CD4-positive, alpha-beta memory T cell (primary cell): ENCODE data around the gene TFB2M. TPM values are rescaled to one million over a fixed set of nuclear protein-coding genes. Genes with fewer than 3 reads are reported as not detected.
"Not testable (repeated sequence)": the region's sequence is repeated elsewhere in the genome, so short reads cannot be mapped to it uniquely, and the experiment has no call there.

Source experiments
- CTCF ChIA-PET: fragments of 350-600 bp; sonication (Branson Sonifier 250); formaldehyde crosslinking; loops from one replicate; lab custom pipeline; 2021; ENCODE audit warnings: inconsistent platforms; ENCODE audit not compliant: partially characterized antibody; lab: Charles Lee
- POLR2A ChIA-PET: fragments of 350-600 bp; sonication (Branson Sonifier 250); formaldehyde crosslinking; loops from one replicate; lab custom pipeline; 2021; ENCODE audit not compliant: partially characterized antibody; lab: Charles Lee
- DNase-seq, 5 donors: peaks; one replicate each; pipeline versions ENCODE4 v3.0.0 to v3.0.0-alpha.2; 2020 to 2022; ENCODE audit warnings: mixed read lengths in 1 of 5
- H3K27ac ChIP-seq: one replicate; pipeline ENCODE4 v1.7.0; 2013; ENCODE audit warnings: low read depth, low read length
- H3K27me3 ChIP-seq: 2 replicates; pipeline ENCODE4 v1.7.0; 2013; ENCODE audit warnings: mild to moderate bottlenecking, low read length, moderate library complexity; ENCODE audit not compliant: insufficient read depth
- H3K36me3 ChIP-seq: 2 replicates; pipeline ENCODE4 v1.7.0; 2013; ENCODE audit warnings: mild to moderate bottlenecking, low read length, moderate library complexity; ENCODE audit not compliant: insufficient read depth
- H3K4me1 ChIP-seq: 2 replicates; pipeline ENCODE4 v1.7.0; 2013; ENCODE audit warnings: mild to moderate bottlenecking, low read length, moderate library complexity; ENCODE audit not compliant: insufficient read depth
- H3K4me3 ChIP-seq, 2 donors: one replicate each; pipeline ENCODE4 v1.7.0; 2013; ENCODE audit warnings: low read length in 2 of 2, mild to moderate bottlenecking in 1 of 2
- H3K9me3 ChIP-seq, 2 donors: one replicate each; pipeline ENCODE4 v1.7.0; 2013; ENCODE audit warnings: low read length in 2 of 2, control low read depth in 1 of 2; ENCODE audit not compliant: control insufficient read depth in 1 of 2
- H3K27ac Mint-ChIP-seq, 7 donors: one replicate each; pipeline ENCODE4 v1.8.0; 2020 to 2021; ENCODE audit warnings: mixed read lengths in 7 of 7, mild to moderate bottlenecking in 6 of 7, inconsistent platforms in 3 of 7, moderate library complexity in 3 of 7
- H3K27me3 Mint-ChIP-seq, 2 donors: one replicate each; pipeline ENCODE4 v1.8.0; 2020 to 2021; ENCODE audit warnings: mixed read lengths in 2 of 2
- H3K36me3 Mint-ChIP-seq, 2 donors: one replicate each; pipeline ENCODE4 v1.8.0; 2020 to 2021; ENCODE audit warnings: mixed read lengths in 2 of 2, inconsistent platforms in 1 of 2, mild to moderate bottlenecking in 1 of 2
- H3K4me1 Mint-ChIP-seq, 4 donors: one replicate each; pipeline ENCODE4 v1.8.0; 2020 to 2021; ENCODE audit warnings: mixed read lengths in 4 of 4, mild to moderate bottlenecking in 1 of 4
- H3K4me3 Mint-ChIP-seq, 8 donors: one replicate each; pipeline ENCODE4 v1.8.0; 2020 to 2021; ENCODE audit warnings: mixed read lengths in 8 of 8, mild to moderate bottlenecking in 7 of 8, moderate library complexity in 6 of 8, inconsistent platforms in 3 of 8
- H3K9me3 Mint-ChIP-seq, 8 donors: one replicate each; pipeline ENCODE4 v1.8.0; 2020 to 2021; ENCODE audit warnings: mixed read lengths in 8 of 8, mild to moderate bottlenecking in 5 of 8, inconsistent platforms in 3 of 8, moderate library complexity in 1 of 8
- intact Hi-C: fragments of 100-400 bp; cut with micrococcal nuclease; formaldehyde crosslinking; loops from one replicate; pipeline ENCODE4 v1.15.1; 2023
- polyA plus RNA-seq, 2 donors: library from polyadenylated mRNA; unstranded; fragments of 300-500 nt; fragmentation: Illumina TruSeq; gene quantifications; one replicate each; pipeline ENCODE4 v1.2.3, GENCODE V29; 2021
- total RNA-seq, 2 experiments: library from RNA; stranded (reverse); gene quantifications; one replicate each; pipeline ENCODE4 v1.2.3, GENCODE V29; 2021

The TFB2M gene
- total RNA-seq, result 1 to 10 TPM; 8.8 to 9.6 TPM
- polyA plus RNA-seq, result 10 to 100 TPM; 16.4 to 29.0 TPM

- peaks cover 61% of the 10 kb centered on the region for H3K4me1 ChIP-seq
- H3K27ac ChIP-seq, result peak within 1 kb of the TSS; percentile 92
- Mint-ChIP-seq H3K4me3 (peak within 1 kb of the TSS; percentile 97 to 99 (median 98)), H3K4me1 (peaks cover 29 to 68% (median 46%) of the 10 kb centered on the region in 4 donors), H3K27ac (peak within 1 kb of the TSS; percentile 89 to 99 (median 97)), H3K27me3 (no peaks in the 10 kb centered on the region), H3K9me3 (peaks cover 0 to 2% (median 0%) of the 10 kb centered on the region in 8 donors), H3K36me3 (peaks cover 4 to 35% of the 10 kb centered on the region in 2 donors)
- no peaks in the 10 kb centered on the region for H3K9me3 ChIP-seq
- DNase-seq, result peak; percentile 89 to 93 (median 91)
- CTCF ChIA-PET, result interaction anchor here (1.1 to 2.2 kb wide), 3 partner anchors 30 to 67 kb away, joined by 3 to 5 read pairs (median 4); no protein-coding TSS in a partner anchor
- intact Hi-C loops, result loop anchor here (1.0 to 5.0 kb wide), 7 partner anchors 35 to 1704 kb away; partner anchors contain the start of genes HNRNPU and SMYD3
- peaks cover 3% of the 10 kb centered on the region for H3K36me3 ChIP-seq
- POLR2A ChIA-PET, result interaction anchor here (0.8 to 3.2 kb wide), 12 partner anchors 10 to 1702 kb away, joined by 3 to 19 read pairs (median 4); partner anchors contain the start of genes AHCTF1, HNRNPU and SMYD3
- H3K27me3 ChIP-seq, result no peaks in the 10 kb centered on the region
- peak within 1 kb of the TSS; percentile 84 to 99 for H3K4me3 ChIP-seq
These were observed at the start of gene TFB2M, which contains the start of gene CNST for GRCh38 chr1:246566128-246566812. Gene TFB2M, minus strand, starts transcription at chr1:246566261. Its CDS starts 123 bp downstream, at chr1:246566138. Gene CNST, plus strand, starts transcription at chr1:246566456. Its CDS starts 25,107 bp downstream, at chr1:246591563.

DNA sequence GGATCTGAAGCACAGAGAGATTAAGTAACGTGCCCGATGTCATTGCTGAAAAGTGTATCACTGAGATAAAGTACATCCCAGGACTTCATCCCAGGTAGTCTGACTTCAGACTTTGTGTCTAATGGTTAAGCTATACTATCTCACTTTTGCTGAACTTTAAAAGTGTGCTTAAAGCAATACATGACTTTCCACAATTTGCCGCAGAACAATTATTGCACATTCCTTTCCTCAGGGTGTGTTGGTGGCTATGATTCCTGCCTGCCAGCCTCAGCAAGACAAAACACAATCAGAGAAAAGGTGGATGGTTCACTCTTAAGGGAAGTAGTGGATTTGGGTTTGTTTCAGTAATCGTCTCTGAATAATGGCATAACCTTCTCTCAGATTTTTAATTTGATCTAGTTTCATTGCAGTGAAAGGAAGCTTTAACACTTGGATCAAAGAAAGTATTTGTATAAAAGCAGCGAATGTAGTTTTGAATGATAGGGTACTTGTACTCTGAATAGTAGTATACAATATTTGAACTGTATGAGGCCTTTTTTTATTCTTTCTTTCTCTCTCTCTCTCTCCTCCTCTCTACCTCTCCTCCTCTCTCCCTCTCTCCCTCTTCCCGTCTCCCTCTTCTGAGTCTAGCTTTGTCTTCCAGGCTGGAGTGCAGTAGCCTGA is 47.2 kb upstream of the TFB2M start:
- H3K27me3 Mint-ChIP-seq, result no peaks in the 10 kb centered on the region
- peak overlapping the region; percentile 19 to 83 (median 61) for H3K27ac Mint-ChIP-seq
- peaks cover 43 to 69% (median 59%) of the 10 kb centered on the region in 4 donors for H3K4me1 Mint-ChIP-seq
- no peak overlapping the region for H3K27ac ChIP-seq
- H3K9me3 Mint-ChIP-seq, result peaks cover 0 to 1% (median 0%) of the 10 kb centered on the region in 8 donors
- H3K4me1 ChIP-seq, result peaks cover 35% of the 10 kb centered on the region
- no peaks in the 10 kb centered on the region for H3K9me3 ChIP-seq
- H3K36me3 ChIP-seq, result no peaks in the 10 kb centered on the region
- POLR2A ChIA-PET, result no interaction called here
- no peak for DNase-seq
- no peak overlapping the region for H3K4me3 ChIP-seq
- CTCF ChIA-PET, result interaction anchor here (0.8 to 1.0 kb wide), 2 partner anchors 11 to 49 kb away, joined by 3 read pairs; no protein-coding TSS in a partner anchor
- peaks cover 23 to 29% of the 10 kb centered on the region in 2 donors for H3K36me3 Mint-ChIP-seq
- intact Hi-C loops, result no loop called here
- H3K4me3 Mint-ChIP-seq, result no peak overlapping the region
- H3K27me3 ChIP-seq, result no peaks in the 10 kb centered on the region

DNA sequence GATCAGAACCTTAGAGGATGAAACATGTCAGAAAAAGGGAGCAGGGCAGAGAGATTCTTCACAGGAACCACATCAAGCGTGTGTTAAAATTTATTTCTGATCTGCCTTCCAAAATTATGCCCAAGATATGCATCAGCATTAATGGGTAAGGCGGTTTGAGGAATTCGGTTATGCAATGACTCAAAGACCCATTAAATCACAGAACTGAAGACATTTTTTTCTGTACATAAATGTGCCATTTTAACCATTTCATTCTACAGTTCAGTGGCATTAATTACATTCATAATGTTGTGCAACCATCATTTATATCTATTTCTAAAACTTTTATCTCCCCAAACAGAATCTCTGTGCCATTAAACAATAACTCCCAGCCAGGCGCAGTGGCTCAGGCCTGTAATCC is 43.6 kb upstream of the TFB2M start:
- H3K9me3 ChIP-seq, result no peaks in the 10 kb centered on the region
- Mint-ChIP-seq H3K4me3 (no peak overlapping the region), H3K4me1 (peaks cover 40 to 73% (median 57%) of the 10 kb centered on the region in 4 donors), H3K9me3 (peaks cover 0 to 3% (median 0%) of the 10 kb centered on the region in 8 donors), H3K27ac (peak overlapping the region in 5 of 7 donors; percentile 50 to 80 (median 66)), H3K36me3 (peaks cover 20 to 24% of the 10 kb centered on the region in 2 donors), H3K27me3 (no peaks in the 10 kb centered on the region)
- intact Hi-C loops, result no loop called here
- ChIA-PET POLR2A (no interaction called here), CTCF (no interaction called here)
- no peaks in the 10 kb centered on the region for H3K27me3 ChIP-seq
- no peaks in the 10 kb centered on the region for H3K36me3 ChIP-seq
- no peak overlapping the region for H3K27ac ChIP-seq
- no peak overlapping the region for H3K4me3 ChIP-seq
- H3K4me1 ChIP-seq, result peaks cover 42% of the 10 kb centered on the region
- DNase-seq, result no peak

DNA sequence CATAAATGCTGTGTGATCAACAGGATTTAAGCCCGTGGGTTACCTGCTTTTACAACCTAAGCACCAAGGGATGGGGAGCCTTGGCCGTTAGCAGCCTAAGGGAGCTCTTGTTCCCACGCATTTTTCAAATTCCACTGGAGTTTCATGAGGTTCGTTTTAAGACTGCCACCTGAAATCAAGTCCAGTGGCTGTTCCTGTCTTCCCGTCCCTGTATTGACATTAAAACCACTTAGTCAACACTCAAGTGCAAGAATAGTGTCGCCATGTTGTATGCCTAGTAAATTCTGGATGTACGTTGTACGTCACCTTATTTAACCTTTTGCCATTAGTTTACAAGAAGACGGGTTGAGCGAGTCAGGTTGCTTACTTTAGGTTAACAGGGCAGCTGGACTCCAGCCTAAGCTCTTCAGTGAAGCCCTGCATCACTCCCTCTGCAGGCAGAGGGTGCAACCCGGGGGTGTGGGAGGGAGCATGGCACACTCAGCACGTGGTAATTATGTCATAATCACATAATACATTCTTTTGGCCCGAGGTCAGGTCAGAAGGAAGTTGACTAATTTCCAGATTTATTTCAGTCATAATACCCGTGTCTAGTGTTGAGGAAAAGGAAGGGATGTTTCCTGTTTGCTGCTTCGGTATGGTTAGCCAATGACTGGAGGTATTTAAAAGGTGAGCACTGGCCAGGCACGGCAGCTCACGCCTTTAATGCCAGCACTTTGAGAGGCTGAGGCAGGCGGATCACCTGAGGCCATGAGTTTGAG is 42.7 kb upstream of the TFB2M start:
- ChIA-PET CTCF (no interaction called here), POLR2A (no interaction called here)
- Mint-ChIP-seq H3K27ac (peak overlapping the region in 6 of 7 donors; percentile 22 to 80 (median 60)), H3K4me1 (peaks cover 40 to 78% (median 57%) of the 10 kb centered on the region in 4 donors), H3K27me3 (no peaks in the 10 kb centered on the region), H3K9me3 (peaks cover 0 to 3% (median 0%) of the 10 kb centered on the region in 8 donors), H3K4me3 (peak overlapping the region in 3 of 8 donors; percentile 41 to 67 (median 49)), H3K36me3 (peaks cover 18 to 22% of the 10 kb centered on the region in 2 donors)
- intact Hi-C loops, result no loop called here
- no peaks in the 10 kb centered on the region for H3K27me3 ChIP-seq
- no peak overlapping the region for H3K4me3 ChIP-seq
- no peaks in the 10 kb centered on the region for H3K9me3 ChIP-seq
- DNase-seq, result peak in 1 of 5 donors; percentile 36
- H3K36me3 ChIP-seq, result no peaks in the 10 kb centered on the region
- peaks cover 42% of the 10 kb centered on the region for H3K4me1 ChIP-seq
- no peak overlapping the region for H3K27ac ChIP-seq

GRCh38 chr1:246607462-246607861 is 41.4 kb upstream of the TFB2M start:
- POLR2A ChIA-PET, result no interaction called here
- H3K9me3 ChIP-seq, result no peaks in the 10 kb centered on the region
- no peaks in the 10 kb centered on the region for H3K27me3 ChIP-seq
- Mint-ChIP-seq H3K27ac (peak overlapping the region in 1 of 7 donors; percentile 50), H3K9me3 (peaks cover 0 to 1% (median 0%) of the 10 kb centered on the region in 8 donors), H3K4me3 (peak overlapping the region in 2 of 8 donors; percentile 9 to 31), H3K4me1 (peaks cover 42 to 79% (median 61%) of the 10 kb centered on the region in 4 donors), H3K27me3 (no peaks in the 10 kb centered on the region), H3K36me3 (peaks cover 16 to 29% of the 10 kb centered on the region in 2 donors)
- H3K4me3 ChIP-seq, result no peak overlapping the region
- no peaks in the 10 kb centered on the region for H3K36me3 ChIP-seq
- H3K4me1 ChIP-seq, result peaks cover 45% of the 10 kb centered on the region
- no peak for DNase-seq
- CTCF ChIA-PET, result no interaction called here
- no peak overlapping the region for H3K27ac ChIP-seq
- intact Hi-C loops, result no loop called here

DNA sequence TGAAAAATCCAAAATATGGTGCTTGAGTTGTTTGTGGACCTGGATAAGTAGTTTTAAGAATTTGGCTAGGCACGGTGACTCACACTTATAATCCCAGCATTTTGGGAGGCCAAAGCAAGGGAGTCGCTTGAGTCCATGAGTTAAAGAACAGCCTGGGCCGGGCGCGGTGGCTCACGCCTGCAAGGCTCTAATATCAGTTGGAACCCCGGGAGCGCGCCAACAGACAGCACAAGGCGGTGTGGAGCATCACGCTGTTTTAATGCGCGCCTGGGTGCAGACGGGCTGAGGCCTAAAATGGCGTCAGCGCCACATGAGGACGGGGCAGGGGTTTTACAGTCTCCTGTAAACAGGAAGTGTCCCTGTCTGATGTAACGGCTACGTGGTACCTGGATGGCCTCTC is 39.2 kb upstream of the TFB2M start:
- H3K9me3 ChIP-seq, H3K27me3 Mint-ChIP-seq, H3K4me3 Mint-ChIP-seq, H3K36me3 ChIP-seq, H3K9me3 Mint-ChIP-seq, POLR2A ChIA-PET, H3K27ac ChIP-seq, H3K27me3 ChIP-seq, DNase-seq, intact Hi-C loops, CTCF ChIA-PET, H3K4me3 ChIP-seq: not testable (repeated sequence)
- H3K4me1 ChIP-seq, result peaks cover 47% of the 10 kb centered on the region
- H3K4me1 Mint-ChIP-seq, result peaks cover 39 to 81% (median 61%) of the 10 kb centered on the region in 4 donors
- H3K36me3 Mint-ChIP-seq, result peaks cover 17 to 28% of the 10 kb centered on the region in 2 donors
- peak overlapping the region in 1 of 7 donors; percentile 18 for H3K27ac Mint-ChIP-seq
